ENCODE measurements around the gene ADGRD1.

- TF ChIP-seq NFE2L1 (CRISPR knock-in tag; IDR thresholded peaks at IDR 0.05) = no peak
- TF ChIP-seq CBFB (CRISPR knock-in tag; IDR thresholded peaks at IDR 0.05; ENCODE audit: low read depth) = no peak
- no peak for TF ChIP-seq EMX1 (CRISPR knock-in tag; IDR thresholded peaks at IDR 0.05)
- TF ChIP-seq, protein P1, sequence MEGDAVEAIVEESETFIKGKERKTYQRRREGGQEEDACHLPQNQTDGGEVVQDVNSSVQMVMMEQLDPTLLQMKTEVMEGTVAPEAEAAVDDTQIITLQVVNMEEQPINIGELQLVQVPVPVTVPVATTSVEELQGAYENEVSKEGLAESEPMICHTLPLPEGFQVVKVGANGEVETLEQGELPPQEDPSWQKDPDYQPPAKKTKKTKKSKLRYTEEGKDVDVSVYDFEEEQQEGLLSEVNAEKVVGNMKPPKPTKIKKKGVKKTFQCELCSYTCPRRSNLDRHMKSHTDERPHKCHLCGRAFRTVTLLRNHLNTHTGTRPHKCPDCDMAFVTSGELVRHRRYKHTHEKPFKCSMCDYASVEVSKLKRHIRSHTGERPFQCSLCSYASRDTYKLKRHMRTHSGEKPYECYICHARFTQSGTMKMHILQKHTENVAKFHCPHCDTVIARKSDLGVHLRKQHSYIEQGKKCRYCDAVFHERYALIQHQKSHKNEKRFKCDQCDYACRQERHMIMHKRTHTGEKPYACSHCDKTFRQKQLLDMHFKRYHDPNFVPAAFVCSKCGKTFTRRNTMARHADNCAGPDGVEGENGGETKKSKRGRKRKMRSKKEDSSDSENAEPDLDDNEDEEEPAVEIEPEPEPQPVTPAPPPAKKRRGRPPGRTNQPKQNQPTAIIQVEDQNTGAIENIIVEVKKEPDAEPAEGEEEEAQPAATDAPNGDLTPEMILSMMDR (IDR thresholded peaks at IDR 0.05) = no peak
- TF ChIP-seq SMAD3 (CRISPR knock-in tag; IDR thresholded peaks at IDR 0.05; ENCODE audit: borderline replicate concordance) = no peak
- TF ChIP-seq FOXP1 (CRISPR knock-in tag; IDR thresholded peaks at IDR 0.05; ENCODE audit: borderline replicate concordance) = no peak
- TF ChIP-seq ELF4 (CRISPR knock-in tag; IDR thresholded peaks at IDR 0.05; ENCODE audit: low read depth) = no peak
- TF ChIP-seq ATF3 (CRISPR knock-in tag; conservative IDR thresholded peaks at IDR 0.05) = no peak
These were observed 137.8 kb downstream of the ADGRD1 start for GRCh38 chr12:131091413-131091975.

All from WTC11 (cell line).